GM12878 (cell line): ENCODE data around the gene GRIN2D. TPM values are rescaled to one million over a fixed set of nuclear protein-coding genes. Genes with fewer than 3 reads are reported as not detected.

ENCODE experiments used
- ATAC-seq: fragments of 200-7000 bp; cut with Tn5 transposase; 3 replicates; pipeline ENCODE4 v1.9.1; 2020; ENCODE audit warnings: mild to moderate bottlenecking, moderate library complexity
- BruUV-seq: library from RNA; stranded (reverse); fragments of 400-500 nt; replicated peaks from 2 replicates; lab custom pipeline; 2021; lab: Mats Ljungman, UMichigan
- CTCF ChIA-PET: fragments of 300-600 bp; sonication (Branson Sonifier 250); formaldehyde crosslinking; extraction: SDS; loops from one replicate; lab custom pipeline; 2021; ENCODE audit warnings: inconsistent platforms; lab: Yijun Ruan, JAX
- POLR2A ChIA-PET: fragments of 350-600 bp; formaldehyde crosslinking; extraction: SDS; loops from one replicate; lab custom pipeline; 2021; ENCODE audit warnings: inconsistent platforms; lab: Charles Lee
- RAD21 ChIA-PET: fragments of 300-600 bp; sonication (Branson Sonifier 250); formaldehyde crosslinking; loops from one replicate; lab custom pipeline; 2023; ENCODE audit warnings: antibody characterized with exemption; ENCODE audit not compliant: unreplicated experiment; lab: Charles Lee
- SMC1A ChIA-PET: fragments of 300-600 bp; sonication (Branson Sonifier 250); formaldehyde crosslinking; loops from one replicate; lab custom pipeline; 2023; ENCODE audit not compliant: unreplicated experiment, uncharacterized antibody; lab: Charles Lee
- DNase-seq: peaks from one replicate; pipeline ENCODE4 v3.0.0-alpha.2; 2011; ENCODE audit warnings: low read depth, low spot score
- FAIRE-seq: peaks from 3 replicates; lab custom pipeline; 2011; peaks lifted over from hg19 to GRCh38; lab: Jason Lieb, UNC
- H2AFZ ChIP-seq: 2 replicates; pipeline ENCODE4 v1.6.0; 2011; ENCODE audit warnings: low read depth, low read length, control low read depth; ENCODE audit not compliant: control insufficient read depth
- H3K27ac ChIP-seq: 2 replicates; pipeline ENCODE4 v1.5.1; 2011; ENCODE audit warnings: control low read depth; ENCODE audit not compliant: control insufficient read depth, insufficient read depth
- H3K27me3 ChIP-seq, 2 experiments: replicated peaks in 1 of 2; 2 replicates each; pipeline versions ENCODE4 v1.6.0 to v1.6.1; 2011; ENCODE audit warnings: low read length in 1 of 2; ENCODE audit not compliant: control insufficient read depth in 2 of 2, insufficient read depth in 2 of 2
- H3K36me3 ChIP-seq, 2 experiments: 2 replicates each; pipeline ENCODE4 v1.5.1; 2011; ENCODE audit warnings: low read length in 1 of 2; ENCODE audit not compliant: control insufficient read depth in 2 of 2, insufficient read depth in 2 of 2
- H3K4me1 ChIP-seq: 2 replicates; pipeline ENCODE4 v1.6.1; 2011; ENCODE audit warnings: mild to moderate bottlenecking, low read length, moderate library complexity, mixed read lengths; ENCODE audit not compliant: control insufficient read depth, insufficient read depth
- H3K4me2 ChIP-seq: 2 replicates; pipeline ENCODE4 v1.6.0; 2011; ENCODE audit warnings: control low read depth; ENCODE audit not compliant: control insufficient read depth, insufficient read depth
- H3K4me3 ChIP-seq: fragments of 200-600 bp; sonication (generic); 2 replicates; pipeline ENCODE4 v1.5.1; 2016
- H3K79me2 ChIP-seq: 2 replicates; pipeline ENCODE4 v1.6.0; 2011; ENCODE audit warnings: low read length; ENCODE audit not compliant: control insufficient read depth, insufficient read depth
- H3K9ac ChIP-seq: 2 replicates; pipeline ENCODE4 v1.8.0; 2011; ENCODE audit warnings: low read length, control low read depth, mixed read lengths; ENCODE audit not compliant: control insufficient read depth, insufficient read depth
- H3K9me3 ChIP-seq: replicated peaks from 3 replicates; pipeline ENCODE4 v1.5.1; 2011; ENCODE audit warnings: mild to moderate bottlenecking, low read length; ENCODE audit not compliant: control insufficient read depth, insufficient read depth
- H4K20me1 ChIP-seq: 2 replicates; pipeline ENCODE4 v1.6.0; 2011; ENCODE audit not compliant: control insufficient read depth, insufficient read depth
- BACH1 ChIP-seq: fragments of 450-650 bp; IDR thresholded peaks from 2 replicates; pipeline ENCODE4 v1.6.1; 2017; ENCODE audit warnings: mild to moderate bottlenecking, borderline replicate concordance
- BHLHE40 ChIP-seq, 2 experiments: fragments of 450-650 bp in 1 of 2; IDR thresholded peaks; 2 replicates each; pipeline ENCODE4 v1.6.1; 2011 to 2017; ENCODE audit warnings: low read depth in 2 of 2, borderline replicate concordance in 1 of 2, improper control_type of control experiment in 1 of 2, low read length in 1 of 2, mild to moderate bottlenecking in 1 of 2
- BMI1 ChIP-seq: fragments of 450-650 bp; IDR thresholded peaks from 2 replicates; pipeline ENCODE4 v1.6.1; 2016; ENCODE audit warnings: mild to moderate bottlenecking, moderate library complexity, borderline replicate concordance
- EP300 ChIP-seq, 2 experiments: fragments of 150-350 bp in 1 of 2; IDR thresholded peaks; 2 replicates each; pipeline ENCODE4 v1.6.1; 2011 to 2012; ENCODE audit warnings: low read depth in 2 of 2, low read length in 2 of 2, borderline replicate concordance in 1 of 2, improper control_type of control experiment in 1 of 2, inconsistent platforms in 1 of 2; ENCODE audit not compliant: control insufficient read depth in 1 of 2
- GATAD2B ChIP-seq: fragments of 450-650 bp; conservative IDR thresholded peaks from 2 replicates; pipeline ENCODE4 v1.6.1; 2017; ENCODE audit warnings: low read depth, mild to moderate bottlenecking, moderate library complexity
- HDAC2 ChIP-seq: fragments of 200-600 bp; sonication (generic); IDR thresholded peaks from 2 replicates; pipeline ENCODE4 v1.6.1; 2017
- HDGF ChIP-seq: fragments of 450-650 bp; IDR thresholded peaks from 2 replicates; pipeline ENCODE4 v1.6.1; 2016; ENCODE audit warnings: antibody characterized with exemption
- JUND ChIP-seq: IDR thresholded peaks from 2 replicates; pipeline ENCODE4 v1.6.1; 2012; ENCODE audit warnings: low read depth, mild to moderate bottlenecking, low read length, improper control_type of control experiment, moderate library complexity
- POU2F2 ChIP-seq: IDR thresholded peaks from 3 replicates; pipeline ENCODE4 v1.6.1; 2011; ENCODE audit warnings: low read depth, mild to moderate bottlenecking, low read length, borderline replicate concordance
- RB1 ChIP-seq: fragments of 450-650 bp; formaldehyde crosslinking; IDR thresholded peaks from 2 replicates; pipeline ENCODE4 v1.6.1; 2017; ENCODE audit warnings: mild to moderate bottlenecking, borderline replicate concordance
- SRF ChIP-seq, 2 experiments: IDR thresholded peaks; 2 replicates each; pipeline ENCODE4 v1.6.1; 2011; ENCODE audit warnings: low read depth in 2 of 2, low read length in 2 of 2, mild to moderate bottlenecking in 1 of 2, moderate library complexity in 1 of 2
- TCF12 ChIP-seq: IDR thresholded peaks from 2 replicates; pipeline ENCODE4 v1.6.1; 2011; ENCODE audit warnings: low read depth, mild to moderate bottlenecking, low read length
- ZNF622 ChIP-seq: fragments of 450-650 bp; IDR thresholded peaks from 2 replicates; pipeline ENCODE4 v1.6.1; 2017; ENCODE audit warnings: mild to moderate bottlenecking, inconsistent platforms
- WGBS: methylation state at CpG from one replicate; pipeline ENCODE4 v1.1.6; 2016; ENCODE audit warnings: low lambda C conversion rate; ENCODE audit not compliant: insufficient replicate concordance, insufficient coverage; ENCODE audit errors: missing lambda C conversion rate; 5-methylcytosine and 5-hydroxymethylcytosine counted together
- in situ Hi-C: fragments of 300-500 bp; cut with MboI; formaldehyde crosslinking; loops from 9 replicates; pipeline ENCODE4 v1.14.3; 2018; ENCODE audit warnings: mixed read lengths
- intact Hi-C: fragments of 100-400 bp; cut with micrococcal nuclease; formaldehyde crosslinking; loops from one replicate; pipeline ENCODE4 v1.14.2; 2022; ENCODE audit not compliant: unreplicated experiment
- polyA plus RNA-seq, 11 experiments: library from polyadenylated mRNA; depleted of rRNA in 4 of 11; unstranded in 6 of 11; stranded (reverse) in 5 of 11; fragments of >200 nt; fragmentation: Nextera tagmentation in 4 of 11; fragmentation: Illumina TruSeq in 1 of 11; extraction: Ambion mirVana in 4 of 11; extraction: Trizol in 1 of 11; gene quantifications; 1 replicate in 1 of 11; 2 replicates in 10 of 11; pipeline versions ENCODE4 v1.2.1 to v1.2.3, GENCODE V29; 2011 to 2016; ENCODE audit warnings: inconsistent platforms in 2 of 11, missing spikeins in 2 of 11, low read depth in 1 of 11
- total RNA-seq, 4 experiments: library from RNA; depleted of rRNA in 3 of 4; stranded (reverse); fragments of >200 nt in 3 of 4; fragmentation: Illumina TruSeq in 1 of 4; extraction: Trizol in 1 of 4; gene quantifications; 2 replicates each; pipeline versions ENCODE4 v1.2.1 to v1.2.3, GENCODE V29; 2013 to 2021
- TF ChIP-seq, protein P1 (sequence below): fragments of 150-350 bp; IDR thresholded peaks from 2 replicates; pipeline ENCODE4 v1.6.1; 2016; ENCODE audit warnings: low read depth, low read length

The GRIN2D gene
- total and polyA plus RNA-seq, 10 of the 15 experiments (the other 5 are each of a cell fraction or from before 2014, with no cell fraction given): 0.03 to 0.38 (median 0.04) TPM; not detected in 3

DNA sequence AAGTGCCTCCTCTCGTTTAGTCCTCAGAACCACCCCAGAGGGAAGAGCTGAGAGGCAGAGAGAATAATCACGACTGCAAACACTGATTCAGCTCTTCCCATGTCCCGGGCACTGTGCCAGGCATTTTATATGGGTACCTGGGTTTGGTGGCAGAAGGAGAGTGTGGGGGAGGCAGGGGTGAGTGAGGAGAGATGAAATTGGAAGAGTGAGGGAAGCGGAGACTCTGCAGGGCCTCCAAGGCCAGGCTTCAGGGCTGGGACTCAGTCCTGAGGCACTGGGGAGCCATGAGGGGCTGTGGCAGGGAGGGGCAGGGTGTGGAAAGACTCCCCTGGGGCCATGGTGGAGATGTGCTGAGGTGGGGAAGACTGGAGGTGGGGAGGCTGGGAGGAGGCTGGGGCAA, 20.6 kb upstream of the GRIN2D start:
- no peak for TF ChIP-seq HDAC2
- no peak for TF ChIP-seq GATAD2B
- no peak for TF ChIP-seq POU2F2
- TF ChIP-seq SRF (IDR thresholded peaks at IDR 0.05; ENCODE audit: low read depth in 2 of 2, low read length in 2 of 2): no peak
- no peak for TF ChIP-seq BACH1
- no peak for TF ChIP-seq ZNF622
- no peak for TF ChIP-seq BMI1
- TF ChIP-seq EP300 (IDR thresholded peaks at IDR 0.05; ENCODE audit: borderline replicate concordance in 1 of 2, control insufficient read depth in 1 of 2, low read depth in 2 of 2, low read length in 2 of 2): no peak
- TF ChIP-seq TCF12: no peak
- no peak for TF ChIP-seq RB1
- TF ChIP-seq HDGF: no peak
- TF ChIP-seq, protein P1, sequence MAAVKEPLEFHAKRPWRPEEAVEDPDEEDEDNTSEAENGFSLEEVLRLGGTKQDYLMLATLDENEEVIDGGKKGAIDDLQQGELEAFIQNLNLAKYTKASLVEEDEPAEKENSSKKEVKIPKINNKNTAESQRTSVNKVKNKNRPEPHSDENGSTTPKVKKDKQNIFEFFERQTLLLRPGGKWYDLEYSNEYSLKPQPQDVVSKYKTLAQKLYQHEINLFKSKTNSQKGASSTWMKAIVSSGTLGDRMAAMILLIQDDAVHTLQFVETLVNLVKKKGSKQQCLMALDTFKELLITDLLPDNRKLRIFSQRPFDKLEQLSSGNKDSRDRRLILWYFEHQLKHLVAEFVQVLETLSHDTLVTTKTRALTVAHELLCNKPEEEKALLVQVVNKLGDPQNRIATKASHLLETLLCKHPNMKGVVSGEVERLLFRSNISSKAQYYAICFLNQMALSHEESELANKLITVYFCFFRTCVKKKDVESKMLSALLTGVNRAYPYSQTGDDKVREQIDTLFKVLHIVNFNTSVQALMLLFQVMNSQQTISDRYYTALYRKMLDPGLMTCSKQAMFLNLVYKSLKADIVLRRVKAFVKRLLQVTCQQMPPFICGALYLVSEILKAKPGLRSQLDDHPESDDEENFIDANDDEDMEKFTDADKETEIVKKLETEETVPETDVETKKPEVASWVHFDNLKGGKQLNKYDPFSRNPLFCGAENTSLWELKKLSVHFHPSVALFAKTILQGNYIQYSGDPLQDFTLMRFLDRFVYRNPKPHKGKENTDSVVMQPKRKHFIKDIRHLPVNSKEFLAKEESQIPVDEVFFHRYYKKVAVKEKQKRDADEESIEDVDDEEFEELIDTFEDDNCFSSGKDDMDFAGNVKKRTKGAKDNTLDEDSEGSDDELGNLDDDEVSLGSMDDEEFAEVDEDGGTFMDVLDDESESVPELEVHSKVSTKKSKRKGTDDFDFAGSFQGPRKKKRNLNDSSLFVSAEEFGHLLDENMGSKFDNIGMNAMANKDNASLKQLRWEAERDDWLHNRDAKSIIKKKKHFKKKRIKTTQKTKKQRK: no peak
- no peak for TF ChIP-seq JUND
- no peak for TF ChIP-seq BHLHE40 (IDR thresholded peaks at IDR 0.05; ENCODE audit: borderline replicate concordance in 1 of 2, low read depth in 2 of 2, low read length in 1 of 2)
- CTCF ChIA-PET: interaction anchor here (1.7 kb wide), 1 partner anchor 19 kb away, joined by 7 read pairs; the partner anchor contains the start of gene KDELR1
- H3K36me3 ChIP-seq: no peaks in the 10 kb centered on the region
- intact Hi-C loops (no loop called here), in situ Hi-C loops (no loop called here)
- DNase-seq: no peak
- no peaks in the 10 kb centered on the region for H4K20me1 ChIP-seq
- POLR2A ChIA-PET: interaction anchor here (0.6 kb wide), 1 partner anchor 25 kb away, joined by 3 read pairs; no protein-coding TSS in a partner anchor
- H3K4me1 ChIP-seq: no peaks in the 10 kb centered on the region
- RAD21 ChIA-PET: no interaction called here
- H3K4me3 ChIP-seq: no peak overlapping the region
- no peak overlapping the region for H3K4me2 ChIP-seq
- no peaks in the 10 kb centered on the region for H3K27me3 ChIP-seq
- no peak for FAIRE-seq
- no peaks in the 10 kb centered on the region for H3K79me2 ChIP-seq
- WGBS: 38% methylated on average over 4 of the region's 4 CpGs
- BruUV-seq: no TSS peak
- ATAC-seq: no peak
- no peak overlapping the region for H2AFZ ChIP-seq
- SMC1A ChIA-PET: interaction anchor here (0.8 kb wide), 1 partner anchor 72 kb away, joined by 3 read pairs; no protein-coding TSS in a partner anchor
- H3K9me3 ChIP-seq: no peaks in the 10 kb centered on the region
- H3K27ac ChIP-seq: no peak overlapping the region
- no peak overlapping the region for H3K9ac ChIP-seq
